Tibial nerve (tissue), 4 donors: ENCODE measurements around the gene SDK2.

Experiments used
- EP300 ChIP-seq, 2 donors: sonication (generic); formaldehyde crosslinking; IDR thresholded peaks; one replicate each; pipeline ENCODE4 v1.6.1; 2017; ENCODE audit warnings: antibody characterized with exemption in 2 of 2, mild to moderate bottlenecking in 1 of 2
- TF ChIP-seq, protein P1 (sequence below), 5 experiments: fragments of 200-600 bp in 3 of 5; fragments of 450-650 bp in 2 of 5; sonication (generic) in 3 of 5; IDR thresholded peaks; one replicate each; pipeline ENCODE4 v1.5.1; 2016 to 2019; ENCODE audit warnings: antibody characterized with exemption in 5 of 5, mild to moderate bottlenecking in 3 of 5, moderate library complexity in 2 of 5

DNA sequence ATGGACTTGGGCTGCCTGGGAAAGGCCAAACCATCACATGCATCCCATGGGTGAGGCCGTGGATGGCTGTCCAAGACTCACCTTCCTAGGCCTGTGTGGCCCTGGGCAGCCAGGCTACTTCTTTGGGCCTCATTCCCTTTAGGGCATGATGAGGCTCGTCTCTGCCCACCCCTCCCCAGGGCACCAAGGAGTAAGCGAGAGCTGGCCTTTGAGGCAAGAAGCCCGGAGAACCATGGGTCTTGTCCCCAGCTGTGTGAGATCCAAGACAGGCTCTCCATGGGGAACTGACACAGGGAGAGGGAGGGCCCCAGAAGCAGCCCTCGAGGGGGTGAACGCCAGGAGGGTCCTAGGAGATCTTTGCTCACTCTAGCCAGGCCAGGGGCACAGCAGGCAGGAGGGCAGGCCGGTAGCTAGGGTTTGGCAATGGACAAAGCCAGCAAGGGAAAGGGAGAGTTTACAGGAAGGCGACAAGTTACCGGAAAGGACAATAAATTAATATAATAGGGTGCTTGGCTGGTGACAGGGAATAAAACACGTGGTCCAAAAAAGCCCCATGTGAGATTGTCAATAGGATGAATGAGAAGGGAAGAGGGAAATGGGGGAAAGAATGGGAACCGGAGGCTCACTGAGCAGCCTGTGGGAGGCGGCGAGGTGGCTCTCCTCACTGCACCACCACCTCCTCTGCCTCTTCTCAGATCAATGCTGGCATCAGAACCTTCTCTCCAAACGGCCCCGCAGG lies 119.1 kb downstream of the SDK2 start:
- TF ChIP-seq, protein P1, sequence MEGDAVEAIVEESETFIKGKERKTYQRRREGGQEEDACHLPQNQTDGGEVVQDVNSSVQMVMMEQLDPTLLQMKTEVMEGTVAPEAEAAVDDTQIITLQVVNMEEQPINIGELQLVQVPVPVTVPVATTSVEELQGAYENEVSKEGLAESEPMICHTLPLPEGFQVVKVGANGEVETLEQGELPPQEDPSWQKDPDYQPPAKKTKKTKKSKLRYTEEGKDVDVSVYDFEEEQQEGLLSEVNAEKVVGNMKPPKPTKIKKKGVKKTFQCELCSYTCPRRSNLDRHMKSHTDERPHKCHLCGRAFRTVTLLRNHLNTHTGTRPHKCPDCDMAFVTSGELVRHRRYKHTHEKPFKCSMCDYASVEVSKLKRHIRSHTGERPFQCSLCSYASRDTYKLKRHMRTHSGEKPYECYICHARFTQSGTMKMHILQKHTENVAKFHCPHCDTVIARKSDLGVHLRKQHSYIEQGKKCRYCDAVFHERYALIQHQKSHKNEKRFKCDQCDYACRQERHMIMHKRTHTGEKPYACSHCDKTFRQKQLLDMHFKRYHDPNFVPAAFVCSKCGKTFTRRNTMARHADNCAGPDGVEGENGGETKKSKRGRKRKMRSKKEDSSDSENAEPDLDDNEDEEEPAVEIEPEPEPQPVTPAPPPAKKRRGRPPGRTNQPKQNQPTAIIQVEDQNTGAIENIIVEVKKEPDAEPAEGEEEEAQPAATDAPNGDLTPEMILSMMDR (IDR thresholded peaks at IDR 0.05), result no peak
- TF ChIP-seq EP300 (IDR thresholded peaks at IDR 0.05), result no peak
